ENCODE results near the gene NR3C2.

Gene NR3C2

DNA sequence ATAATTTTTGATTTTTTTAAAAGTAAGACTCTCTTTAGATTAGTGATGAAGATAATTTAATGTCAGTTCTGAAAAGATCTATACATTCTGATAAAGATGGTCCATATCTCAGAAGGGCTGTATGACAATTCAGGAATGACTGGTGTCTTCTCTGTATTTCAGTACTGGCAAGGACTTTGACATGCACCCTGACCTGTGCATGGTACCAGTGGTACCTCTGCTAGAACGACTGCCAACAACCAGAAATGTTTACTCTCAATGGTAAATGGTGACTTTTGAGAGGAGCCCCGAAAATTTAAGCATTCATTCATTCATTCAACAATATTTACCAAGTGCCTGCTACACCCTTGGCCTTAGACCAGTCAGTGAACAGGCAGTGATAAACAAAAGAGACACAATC, 4.8 kb downstream of the NR3C2 start:
- no peak for DNase-seq (ENCODE audit: low read depth in 2 of 2)
- no peak overlapping the region for H3K4me3 ChIP-seq (replicated peaks in 1 of 2; ENCODE audit: low read depth in 2 of 2, low read length in 2 of 2)
- TF ChIP-seq, protein P1, sequence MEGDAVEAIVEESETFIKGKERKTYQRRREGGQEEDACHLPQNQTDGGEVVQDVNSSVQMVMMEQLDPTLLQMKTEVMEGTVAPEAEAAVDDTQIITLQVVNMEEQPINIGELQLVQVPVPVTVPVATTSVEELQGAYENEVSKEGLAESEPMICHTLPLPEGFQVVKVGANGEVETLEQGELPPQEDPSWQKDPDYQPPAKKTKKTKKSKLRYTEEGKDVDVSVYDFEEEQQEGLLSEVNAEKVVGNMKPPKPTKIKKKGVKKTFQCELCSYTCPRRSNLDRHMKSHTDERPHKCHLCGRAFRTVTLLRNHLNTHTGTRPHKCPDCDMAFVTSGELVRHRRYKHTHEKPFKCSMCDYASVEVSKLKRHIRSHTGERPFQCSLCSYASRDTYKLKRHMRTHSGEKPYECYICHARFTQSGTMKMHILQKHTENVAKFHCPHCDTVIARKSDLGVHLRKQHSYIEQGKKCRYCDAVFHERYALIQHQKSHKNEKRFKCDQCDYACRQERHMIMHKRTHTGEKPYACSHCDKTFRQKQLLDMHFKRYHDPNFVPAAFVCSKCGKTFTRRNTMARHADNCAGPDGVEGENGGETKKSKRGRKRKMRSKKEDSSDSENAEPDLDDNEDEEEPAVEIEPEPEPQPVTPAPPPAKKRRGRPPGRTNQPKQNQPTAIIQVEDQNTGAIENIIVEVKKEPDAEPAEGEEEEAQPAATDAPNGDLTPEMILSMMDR (IDR thresholded peaks at IDR 0.05; ENCODE audit: low read depth, low read length), result no peak

DNA sequence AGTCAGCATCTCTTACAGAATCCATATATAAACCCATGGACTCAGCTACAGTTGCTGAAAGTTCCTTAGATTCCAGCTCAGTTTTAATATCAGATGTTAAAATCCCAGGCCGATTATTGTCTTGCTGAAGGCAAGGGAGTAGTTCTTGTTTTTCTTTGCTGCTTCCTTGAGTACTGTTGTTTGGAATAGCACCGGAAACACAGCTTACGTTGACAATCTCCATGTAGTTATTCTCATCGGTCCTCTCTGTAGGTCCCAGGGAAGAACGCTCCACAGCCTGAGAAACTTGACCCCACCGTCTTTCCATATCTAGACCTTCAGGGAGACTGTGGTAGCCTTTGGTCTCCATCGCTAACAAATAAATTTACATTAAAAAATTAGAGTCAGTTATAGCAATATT, 5.7 kb downstream of the NR3C2 start:
- no peak overlapping the region for H3K4me3 ChIP-seq (replicated peaks in 1 of 2; ENCODE audit: low read depth in 2 of 2, low read length in 2 of 2)
- TF ChIP-seq, protein P1 (IDR thresholded peaks at IDR 0.05; ENCODE audit: low read depth, low read length), result no peak
- DNase-seq (ENCODE audit: low read depth in 2 of 2), result no peak

- TF ChIP-seq, protein P1 (IDR thresholded peaks at IDR 0.05; ENCODE audit: low read depth, low read length), result no peak
- no peak for DNase-seq (ENCODE audit: low read depth in 2 of 2)
- no peak overlapping the region for H3K4me3 ChIP-seq (replicated peaks in 1 of 2; ENCODE audit: low read depth in 2 of 2, low read length in 2 of 2)
These were observed 6.4 kb downstream of the NR3C2 start for GRCh38 chr4:148435654-148436406.

DNA sequence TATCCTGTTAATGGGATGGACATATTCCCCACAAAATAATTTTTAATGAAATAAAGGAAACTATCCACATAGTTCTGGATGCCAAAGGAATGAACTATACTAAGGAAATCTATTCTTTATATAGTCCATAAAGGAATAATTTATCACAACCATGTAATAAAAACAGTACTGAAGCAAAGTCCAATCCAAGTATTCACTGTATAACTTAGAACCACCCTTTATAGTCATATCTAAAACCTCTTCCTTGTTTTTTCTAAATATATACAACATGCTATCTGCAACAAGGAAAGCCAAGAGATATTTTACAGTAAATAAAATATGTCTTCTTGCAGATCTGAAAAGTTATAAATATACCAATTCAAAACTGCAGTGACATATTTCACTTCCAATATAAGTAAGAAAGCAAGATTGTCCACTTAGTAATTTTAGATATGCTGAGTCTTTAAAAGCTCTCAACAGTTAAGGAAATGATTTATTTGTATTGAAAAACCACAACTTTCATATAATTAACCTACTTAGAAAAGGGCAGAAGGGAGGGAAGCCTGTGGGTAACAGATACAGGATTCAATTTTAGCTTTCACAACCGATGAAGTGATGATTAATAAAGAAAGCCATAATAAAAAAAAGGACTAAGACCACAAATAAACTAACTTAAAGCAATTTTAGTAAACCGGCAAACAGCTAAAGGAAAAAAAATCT, 8.0 kb downstream of the NR3C2 start:
- DNase-seq (ENCODE audit: low read depth in 2 of 2), result no peak
- TF ChIP-seq, protein P1 (IDR thresholded peaks at IDR 0.05; ENCODE audit: low read depth, low read length), result no peak
- no peak overlapping the region for H3K4me3 ChIP-seq (replicated peaks in 1 of 2; ENCODE audit: low read depth in 2 of 2, low read length in 2 of 2)

GRCh38 chr4:148431401-148431800, 10.8 kb downstream of the NR3C2 start:
- no peak for DNase-seq (ENCODE audit: low read depth in 2 of 2)
- H3K4me3 ChIP-seq (replicated peaks in 1 of 2; ENCODE audit: low read depth in 2 of 2, low read length in 2 of 2), result no peak overlapping the region
- TF ChIP-seq, protein P1 (IDR thresholded peaks at IDR 0.05; ENCODE audit: low read depth, low read length), result no peak

DNA sequence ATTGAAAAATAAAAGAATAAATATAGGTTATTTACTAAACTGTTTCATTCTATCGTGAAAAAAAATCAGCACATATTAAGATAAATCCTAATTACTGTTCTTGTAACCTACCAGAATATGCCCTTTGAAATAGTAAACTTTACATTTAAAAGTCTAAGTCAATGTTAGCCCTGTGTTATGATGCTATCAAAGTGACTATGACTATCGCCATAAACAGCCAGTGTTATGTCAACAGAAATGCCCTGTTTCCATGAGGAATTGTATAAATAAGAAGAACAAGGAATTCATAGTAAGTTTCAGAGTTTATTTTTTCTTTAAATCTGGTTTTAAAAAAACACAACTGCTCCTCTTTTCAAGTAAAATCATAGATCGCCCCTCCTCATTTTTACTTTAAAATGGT, 11.4 kb downstream of the NR3C2 start:
- H3K4me3 ChIP-seq (replicated peaks in 1 of 2; ENCODE audit: low read depth in 2 of 2, low read length in 2 of 2), result no peak overlapping the region
- no peak for DNase-seq (ENCODE audit: low read depth in 2 of 2)
- TF ChIP-seq, protein P1 (IDR thresholded peaks at IDR 0.05; ENCODE audit: low read depth, low read length), result no peak
